ENCODE data around the gene PRXL2B. TPM values are rescaled to one million over a fixed set of nuclear protein-coding genes. Genes with fewer than 3 reads are reported as not detected.

Gene PRXL2B
- total RNA-seq, 1 experiment from 2014 or later: 40.7 TPM

GRCh38 chr1:2629627-2630497, 43.3 kb downstream of the PRXL2B start:
- Histone ChIP-seq H3K79me2 (ENCODE audit: insufficient read depth, low read length) (no peaks in the 10 kb centered on the region), H4K8ac (replicated peaks; ENCODE audit: insufficient read length, low read depth, low read length) (no peak overlapping the region), H3K4ac (ENCODE audit: low read depth, low read length) (no peak overlapping the region), H2BK12ac (ENCODE audit: insufficient read length, low read depth, low read length) (no peak overlapping the region), H3K4me2 (ENCODE audit: insufficient read depth, insufficient read length, low read length) (no peak overlapping the region), H3K4me1 (ENCODE audit: insufficient read depth, low read length) (no peaks in the 10 kb centered on the region), H3K18ac (ENCODE audit: insufficient read length, low read depth, low read length) (no peak overlapping the region), H3K9ac (ENCODE audit: extremely low read depth, insufficient read length, low read length) (no peak overlapping the region), H4K91ac (ENCODE audit: insufficient read length, low read depth, low read length) (no peak overlapping the region), H3K56ac (ENCODE audit: insufficient read length, low read depth, low read length) (no peak overlapping the region), H2BK120ac (ENCODE audit: low read depth, low read length, poor library complexity, severe bottlenecking) (no peak overlapping the region), H2AFZ (ENCODE audit: low read length) (no peak overlapping the region), H2BK15ac (ENCODE audit: low read depth, low read length) (no peak overlapping the region), H3K27ac (ENCODE audit: insufficient read length, low read depth, low read length) (no peak overlapping the region), H3K23ac (ENCODE audit: insufficient read length, low read depth, low read length) (no peak overlapping the region), H3T11ph (ENCODE audit: low read length) (no peak overlapping the region), H2BK5ac (ENCODE audit: insufficient read length, low read length) (no peak overlapping the region), H3K27me3 (ENCODE audit: insufficient read depth, low read length) (peaks cover 22% of the 10 kb centered on the region; the same call in 1 of the 2 replicates), H3K14ac (ENCODE audit: insufficient read depth, low read length) (no peak overlapping the region), H3K9me3 (ENCODE audit: control insufficient read depth, low read depth, low read length) (no peaks in the 10 kb centered on the region), H2AK5ac (ENCODE audit: insufficient read length, low read length) (no peak overlapping the region), H2BK20ac (ENCODE audit: low read depth, low read length, poor library complexity, severe bottlenecking) (no peak overlapping the region), H4K5ac (ENCODE audit: insufficient read length, low read depth, low read length) (no peak overlapping the region), H4K20me1 (ENCODE audit: control insufficient read depth, insufficient read depth, insufficient read length) (peaks cover 2% of the 10 kb centered on the region), H3K23me2 (ENCODE audit: insufficient read length, low read depth, low read length, poor library complexity, severe bottlenecking) (peaks cover 3% of the 10 kb centered on the region), H3K79me1 (ENCODE audit: insufficient read depth, low read depth, low read length, poor library complexity, severe bottlenecking) (no peaks in the 10 kb centered on the region)
- no peak for DNase-seq
- peak overlapping the region; percentile 47 to 72 for H3K4me3 Mint-ChIP-seq
- no CpG with 5 or more reads among the region's 23 CpGs for WGBS (ENCODE audit: extremely low coverage, insufficient read length, low lambda C conversion rate)
- peaks cover 71% of the 10 kb centered on the region for H3K27me3 Mint-ChIP-seq (ENCODE audit: low read depth)
- H3K9me3 Mint-ChIP-seq: peaks cover 10 to 13% of the 10 kb centered on the region in 2 experiments; a peak in 4 of 5 replicates
- H3K4me1 Mint-ChIP-seq: peaks cover 14 to 32% of the 10 kb centered on the region in 2 experiments
- TF ChIP-seq CTCF (conservative IDR thresholded peaks at IDR 0.05): no peak
- peaks cover 0 to 10% (median 7%) of the 10 kb centered on the region in 3 experiments; a peak in 5 of 7 replicates for H3K36me3 Mint-ChIP-seq (ENCODE audit: insufficient read depth in 1 of 3, low read depth in 3 of 3)
- H3K27ac Mint-ChIP-seq: peak overlapping the region in 1 of 3 experiments; percentile 80; a peak in 1 of 7 replicates
